Gastroesophageal sphincter (tissue), 3 donors: Measurements from ENCODE around the gene ISG15.

Source experiments
- POLR2A ChIP-seq, 2 donors: fragments of 450-650 bp; IDR thresholded peaks; one replicate each; pipeline ENCODE4 v1.6.1; 2017; ENCODE audit warnings: antibody characterized with exemption in 2 of 2, mild to moderate bottlenecking in 2 of 2, moderate library complexity in 1 of 2
- TF ChIP-seq, protein P1 (sequence below), 4 experiments: fragments of 200-600 bp in 2 of 4; fragments of 450-650 bp in 2 of 4; sonication (generic) in 1 of 4; IDR thresholded peaks; one replicate each; pipeline ENCODE4 v1.5.1; 2017 to 2019; ENCODE audit warnings: antibody characterized with exemption in 4 of 4, mild to moderate bottlenecking in 2 of 4, moderate library complexity in 2 of 4

DNA sequence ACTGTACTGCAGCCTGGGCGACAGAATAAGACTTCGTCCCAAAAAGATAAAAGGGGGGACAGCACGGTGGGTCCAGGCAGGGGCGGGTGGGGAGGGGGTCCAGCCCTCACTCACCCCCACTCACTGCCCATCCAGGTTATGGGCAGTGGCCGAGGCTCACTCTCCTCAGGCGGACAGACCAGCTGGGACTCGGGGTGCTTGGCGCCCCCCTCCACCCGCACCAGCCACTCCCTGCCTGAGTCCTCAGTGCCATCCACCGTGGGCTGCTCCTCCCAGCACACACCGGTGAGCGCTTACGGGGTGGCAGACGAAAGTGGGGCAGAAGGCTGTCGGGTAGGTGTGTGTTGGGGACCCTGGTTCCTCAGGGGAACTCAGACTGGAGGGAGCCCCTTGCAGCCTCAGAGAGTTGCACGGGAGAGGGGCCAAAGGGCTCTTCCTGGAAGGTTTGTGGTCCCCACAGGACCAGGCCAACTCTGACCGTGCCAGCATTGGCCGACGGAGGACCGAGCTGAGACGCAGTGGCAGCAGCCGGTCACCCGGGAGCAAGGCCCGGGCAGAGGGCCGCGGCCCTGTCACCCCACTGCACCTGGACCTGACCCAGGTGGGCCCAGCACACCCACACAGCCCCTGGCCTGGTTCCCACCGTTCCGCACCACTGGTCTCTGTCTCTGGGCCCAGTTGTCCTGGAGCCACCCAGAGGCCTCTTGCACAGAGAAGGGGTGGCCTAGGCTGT lies 40.4 kb upstream of the ISG15 start:
- TF ChIP-seq POLR2A (IDR thresholded peaks at IDR 0.05), result no peak
- TF ChIP-seq, protein P1, sequence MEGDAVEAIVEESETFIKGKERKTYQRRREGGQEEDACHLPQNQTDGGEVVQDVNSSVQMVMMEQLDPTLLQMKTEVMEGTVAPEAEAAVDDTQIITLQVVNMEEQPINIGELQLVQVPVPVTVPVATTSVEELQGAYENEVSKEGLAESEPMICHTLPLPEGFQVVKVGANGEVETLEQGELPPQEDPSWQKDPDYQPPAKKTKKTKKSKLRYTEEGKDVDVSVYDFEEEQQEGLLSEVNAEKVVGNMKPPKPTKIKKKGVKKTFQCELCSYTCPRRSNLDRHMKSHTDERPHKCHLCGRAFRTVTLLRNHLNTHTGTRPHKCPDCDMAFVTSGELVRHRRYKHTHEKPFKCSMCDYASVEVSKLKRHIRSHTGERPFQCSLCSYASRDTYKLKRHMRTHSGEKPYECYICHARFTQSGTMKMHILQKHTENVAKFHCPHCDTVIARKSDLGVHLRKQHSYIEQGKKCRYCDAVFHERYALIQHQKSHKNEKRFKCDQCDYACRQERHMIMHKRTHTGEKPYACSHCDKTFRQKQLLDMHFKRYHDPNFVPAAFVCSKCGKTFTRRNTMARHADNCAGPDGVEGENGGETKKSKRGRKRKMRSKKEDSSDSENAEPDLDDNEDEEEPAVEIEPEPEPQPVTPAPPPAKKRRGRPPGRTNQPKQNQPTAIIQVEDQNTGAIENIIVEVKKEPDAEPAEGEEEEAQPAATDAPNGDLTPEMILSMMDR (IDR thresholded peaks at IDR 0.05), result no peak
